Endodermal cell (in vitro differentiated cells): ENCODE data around the gene ARHGAP31. TPM values are rescaled to one million over a fixed set of nuclear protein-coding genes. Genes with fewer than 3 reads are reported as not detected.

Experiments
- DNase-seq: peaks from one replicate; pipeline ENCODE4 v3.0.0-alpha.2; 2017
- H3K27ac ChIP-seq: 2 replicates; pipeline ENCODE4 v1.5.1; 2013; ENCODE audit warnings: mild to moderate bottlenecking, low read depth, low read length, moderate library complexity
- H3K27me3 ChIP-seq: 2 replicates; pipeline ENCODE4 v1.6.1; 2013; ENCODE audit warnings: mild to moderate bottlenecking, low read length, moderate library complexity; ENCODE audit not compliant: insufficient read depth, control insufficient read depth, poor library complexity, severe bottlenecking
- H3K36me3 ChIP-seq: 2 replicates; pipeline ENCODE4 v1.7.0; 2013; ENCODE audit warnings: mild to moderate bottlenecking, low read length, moderate library complexity; ENCODE audit not compliant: control insufficient read depth, insufficient read depth
- H3K4me1 ChIP-seq: one replicate; pipeline ENCODE4 v1.7.0; 2013; ENCODE audit warnings: low read length; ENCODE audit not compliant: control insufficient read depth, insufficient read depth
- H3K4me3 ChIP-seq: 2 replicates; pipeline ENCODE4 v1.5.1; 2013; ENCODE audit warnings: mild to moderate bottlenecking, low read length, moderate library complexity
- H3K9ac ChIP-seq: 2 replicates; pipeline ENCODE4 v1.6.1; 2013; ENCODE audit warnings: mild to moderate bottlenecking, low read length, moderate library complexity; ENCODE audit not compliant: poor library complexity, severe bottlenecking; ENCODE audit errors: extremely low read depth
- H3K9me3 ChIP-seq: 2 replicates; pipeline ENCODE4 v1.6.1; 2013; ENCODE audit warnings: mild to moderate bottlenecking, low read length, moderate library complexity; ENCODE audit not compliant: control insufficient read depth
- H3K27ac Mint-ChIP-seq: 2 replicates; pipeline ENCODE4 v1.8.0; 2020; ENCODE audit warnings: mixed read lengths
- H3K27me3 Mint-ChIP-seq: 2 replicates; pipeline ENCODE4 v1.8.0; 2021; ENCODE audit warnings: mild to moderate bottlenecking, mixed read lengths; ENCODE audit not compliant: insufficient read depth
- H3K36me3 Mint-ChIP-seq: 2 replicates; pipeline ENCODE4 v1.8.0; 2020; ENCODE audit warnings: low read depth, mixed read lengths
- H3K4me1 Mint-ChIP-seq: 2 replicates; pipeline ENCODE4 v1.8.0; 2020; ENCODE audit warnings: mixed read lengths
- H3K4me3 Mint-ChIP-seq: 2 replicates; pipeline ENCODE4 v1.8.0; 2020; ENCODE audit warnings: mild to moderate bottlenecking, moderate library complexity, mixed read lengths
- H3K9me3 Mint-ChIP-seq: 2 replicates; pipeline ENCODE4 v1.8.0; 2020; ENCODE audit warnings: mild to moderate bottlenecking, mixed read lengths
- CTCF ChIP-seq: fragments of 200-600 bp; sonication (generic); conservative IDR thresholded peaks from 2 replicates; pipeline ENCODE4 v1.5.0; 2021; ENCODE audit warnings: antibody characterized with exemption, mild to moderate bottlenecking
- WGBS, 2 experiments: methylation state at CpG; one replicate each; pipeline versions ENCODE4 v1.1.5 to v1.1.7; 2013; ENCODE audit warnings: missing lambda C conversion rate in 2 of 2, mixed read lengths in 1 of 2; ENCODE audit not compliant: insufficient coverage in 1 of 2, insufficient read length in 1 of 2; 5-methylcytosine and 5-hydroxymethylcytosine counted together
- total RNA-seq, 2 donors: library from RNA; stranded (reverse); fragmentation: NEBNext Ultra II Directional in 1 of 2; extraction: Animal tissue kit (Norgen Biotek cat#: 25700) in 1 of 2; gene quantifications; 2 replicates in 1 of 2; 3 replicates in 1 of 2; pipeline ENCODE4 v1.2.1, GENCODE V29; 2021

ARHGAP31 gene
- total RNA-seq, 2 donors from 2014 or later, result 2.2 to 2.3 TPM

GRCh38 chr3:119330181-119330580 lies 36.0 kb downstream of the ARHGAP31 start:
- Histone ChIP-seq H3K4me3 (peak overlapping the region; percentile 16), H3K27ac (no peak overlapping the region), H3K9me3 (no peaks in the 10 kb centered on the region), H3K27me3 (no peaks in the 10 kb centered on the region), H3K4me1 (peaks cover 13% of the 10 kb centered on the region), H3K36me3 (no peaks in the 10 kb centered on the region), H3K9ac (no peak overlapping the region)
- no peak for TF ChIP-seq CTCF
- Mint-ChIP-seq H3K4me1 (peaks cover 32% of the 10 kb centered on the region), H3K36me3 (no peaks in the 10 kb centered on the region), H3K27ac (no peak overlapping the region), H3K4me3 (no peak overlapping the region), H3K27me3 (no peaks in the 10 kb centered on the region), H3K9me3 (no peaks in the 10 kb centered on the region)
- no peak for DNase-seq
- WGBS, 2 experiments, result 94 to 100% methylated on average over 1 to 3 of the region's 3 CpGs

- Mint-ChIP-seq H3K27ac (no peak overlapping the region), H3K27me3 (no peaks in the 10 kb centered on the region), H3K36me3 (no peaks in the 10 kb centered on the region), H3K9me3 (no peaks in the 10 kb centered on the region), H3K4me1 (peaks cover 30% of the 10 kb centered on the region), H3K4me3 (no peak overlapping the region)
- whole genome bisulfite sequencing, 2 experiments, result 90 to 100% methylated on average over 3 to 4 of the region's 4 CpGs
- Histone ChIP-seq H3K27ac (no peak overlapping the region), H3K4me1 (peaks cover 13% of the 10 kb centered on the region), H3K9me3 (no peaks in the 10 kb centered on the region), H3K4me3 (no peak overlapping the region), H3K27me3 (no peaks in the 10 kb centered on the region), H3K36me3 (no peaks in the 10 kb centered on the region), H3K9ac (no peak overlapping the region)
- TF ChIP-seq CTCF, result no peak
- DNase-seq, result no peak
Observed at GRCh38 chr3:119330858-119331257, 36.7 kb downstream of the ARHGAP31 start.

- Mint-ChIP-seq H3K4me3 (no peak overlapping the region), H3K27ac (no peak overlapping the region), H3K4me1 (peaks cover 30% of the 10 kb centered on the region), H3K9me3 (no peaks in the 10 kb centered on the region), H3K36me3 (no peaks in the 10 kb centered on the region), H3K27me3 (no peaks in the 10 kb centered on the region)
- Histone ChIP-seq H3K27ac (no peak overlapping the region), H3K4me3 (no peak overlapping the region), H3K4me1 (peaks cover 13% of the 10 kb centered on the region), H3K27me3 (no peaks in the 10 kb centered on the region), H3K9ac (no peak overlapping the region), H3K9me3 (no peaks in the 10 kb centered on the region), H3K36me3 (no peaks in the 10 kb centered on the region)
- TF ChIP-seq CTCF, result no peak
- 71 to 74% methylated on average over 3 of the region's 3 CpGs for whole genome bisulfite sequencing, 2 experiments
- no peak for DNase-seq
Observed at GRCh38 chr3:119331661-119332060, 37.5 kb downstream of the ARHGAP31 start.
